HTR-8/SVneo (cell line): ENCODE results near the gene SRPK1.

Experiments
- DNase-seq: peaks from one replicate; pipeline ENCODE4 v3.0.0; 2011; ENCODE audit warnings: low spot score, mixed read lengths; ENCODE audit not compliant: insufficient read length
- FAIRE-seq: peaks from 2 replicates; lab custom pipeline; 2011; peaks lifted over from hg19 to GRCh38; lab: Jason Lieb, UNC

SRPK1 gene

DNA sequence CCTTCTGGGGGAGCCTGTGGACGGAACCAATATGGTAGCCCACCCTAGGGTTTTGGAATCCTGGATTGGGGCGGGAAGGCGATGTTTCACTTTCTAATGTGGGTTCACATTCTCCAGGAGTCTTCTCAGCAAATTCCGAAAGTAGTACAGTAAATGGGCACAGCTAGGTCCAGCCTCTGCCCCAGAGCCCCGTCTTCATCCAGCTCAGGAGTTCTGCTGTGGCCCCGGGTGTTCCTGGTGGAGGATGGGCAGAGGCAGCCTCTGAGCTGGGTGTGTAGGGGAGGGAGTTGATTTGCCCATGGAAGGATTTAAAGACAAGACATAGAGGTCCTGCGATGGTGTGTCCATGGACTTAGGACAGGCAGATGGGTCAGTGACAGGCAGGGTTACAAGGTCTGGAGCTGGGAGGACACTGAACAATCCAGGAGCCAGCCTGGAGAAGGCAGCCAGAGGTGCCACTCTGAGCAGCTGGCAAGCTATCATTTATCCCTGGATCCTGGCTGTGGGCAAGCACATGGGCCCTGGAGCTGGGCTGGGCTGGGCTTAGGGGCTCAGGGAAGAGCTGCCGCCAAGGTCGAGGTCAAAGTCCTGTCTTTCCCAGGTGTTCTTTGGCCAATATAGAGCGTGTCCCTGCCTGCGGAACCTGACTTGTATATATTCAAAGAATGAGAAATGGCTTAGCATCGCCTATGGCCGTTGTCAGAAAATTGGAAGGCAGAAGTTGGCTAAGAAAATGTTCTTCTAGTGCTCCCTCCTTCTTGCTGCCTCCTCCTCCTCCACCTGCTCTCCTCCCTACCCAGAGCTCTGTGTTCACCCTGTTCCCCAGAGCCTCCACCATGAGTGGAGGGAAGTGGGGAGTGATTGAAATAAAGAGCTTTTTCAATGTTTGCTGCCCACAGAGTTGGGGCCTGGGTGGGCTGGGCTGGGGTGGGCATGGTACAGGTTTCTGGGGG lies 133.4 kb downstream of the SRPK1 start:
- no peak for DNase-seq
- FAIRE-seq: no peak

- DNase-seq (no peak), FAIRE-seq (no peak)
Observed at GRCh38 chr6:35786810-35787209, 134.1 kb downstream of the SRPK1 start.

DNA sequence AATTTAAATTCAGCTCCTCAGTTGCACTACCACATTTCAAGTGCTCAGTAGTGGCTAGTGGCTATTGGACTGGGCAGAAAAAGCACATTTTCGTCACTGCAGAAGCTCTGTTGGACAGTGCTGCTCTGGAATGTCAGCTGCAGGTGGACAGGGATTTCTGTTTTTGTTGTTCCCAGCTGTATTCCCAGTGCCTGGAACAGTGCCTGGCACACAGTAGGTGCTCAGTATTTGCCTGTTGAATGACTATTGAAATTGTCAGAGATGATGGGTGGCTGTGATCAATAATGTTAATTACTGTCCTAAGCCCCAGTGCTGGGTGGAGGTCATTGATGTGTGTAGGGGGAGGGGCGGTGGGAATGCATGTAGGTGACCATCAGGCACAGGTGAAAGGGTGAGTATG lies 134.6 kb downstream of the SRPK1 start:
- DNase-seq (no peak), FAIRE-seq (no peak)

GRCh38 chr6:35784200-35784599 lies 136.7 kb downstream of the SRPK1 start:
- DNase-seq (no peak), FAIRE-seq (no peak)
